ENCODE measurements around the gene RNPEP.
"Not testable (repeated sequence)": the region's sequence is repeated elsewhere in the genome, so short reads cannot be mapped to it uniquely, and the experiment has no call there.

DNA sequence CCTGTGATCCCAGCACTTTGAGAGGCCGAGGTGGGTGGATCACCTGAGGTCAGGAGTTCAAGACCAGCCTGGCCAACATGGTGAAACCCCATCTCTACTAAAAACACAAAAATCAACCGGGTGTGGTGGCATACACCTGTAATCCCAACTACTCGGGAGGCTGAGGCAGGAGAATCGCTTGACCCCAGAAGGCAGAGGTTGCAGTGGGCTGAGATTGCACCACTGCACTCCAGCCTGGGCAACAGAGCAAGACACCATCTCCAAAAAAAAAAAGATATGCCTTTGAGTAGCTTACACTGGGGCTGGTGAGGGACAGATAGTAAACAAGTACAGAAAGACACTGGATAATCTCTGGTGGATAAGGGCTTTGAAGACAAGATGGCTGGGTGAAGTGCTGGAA lies 72.2 kb downstream of the RNPEP start:
- TF ChIP-seq, protein P1, sequence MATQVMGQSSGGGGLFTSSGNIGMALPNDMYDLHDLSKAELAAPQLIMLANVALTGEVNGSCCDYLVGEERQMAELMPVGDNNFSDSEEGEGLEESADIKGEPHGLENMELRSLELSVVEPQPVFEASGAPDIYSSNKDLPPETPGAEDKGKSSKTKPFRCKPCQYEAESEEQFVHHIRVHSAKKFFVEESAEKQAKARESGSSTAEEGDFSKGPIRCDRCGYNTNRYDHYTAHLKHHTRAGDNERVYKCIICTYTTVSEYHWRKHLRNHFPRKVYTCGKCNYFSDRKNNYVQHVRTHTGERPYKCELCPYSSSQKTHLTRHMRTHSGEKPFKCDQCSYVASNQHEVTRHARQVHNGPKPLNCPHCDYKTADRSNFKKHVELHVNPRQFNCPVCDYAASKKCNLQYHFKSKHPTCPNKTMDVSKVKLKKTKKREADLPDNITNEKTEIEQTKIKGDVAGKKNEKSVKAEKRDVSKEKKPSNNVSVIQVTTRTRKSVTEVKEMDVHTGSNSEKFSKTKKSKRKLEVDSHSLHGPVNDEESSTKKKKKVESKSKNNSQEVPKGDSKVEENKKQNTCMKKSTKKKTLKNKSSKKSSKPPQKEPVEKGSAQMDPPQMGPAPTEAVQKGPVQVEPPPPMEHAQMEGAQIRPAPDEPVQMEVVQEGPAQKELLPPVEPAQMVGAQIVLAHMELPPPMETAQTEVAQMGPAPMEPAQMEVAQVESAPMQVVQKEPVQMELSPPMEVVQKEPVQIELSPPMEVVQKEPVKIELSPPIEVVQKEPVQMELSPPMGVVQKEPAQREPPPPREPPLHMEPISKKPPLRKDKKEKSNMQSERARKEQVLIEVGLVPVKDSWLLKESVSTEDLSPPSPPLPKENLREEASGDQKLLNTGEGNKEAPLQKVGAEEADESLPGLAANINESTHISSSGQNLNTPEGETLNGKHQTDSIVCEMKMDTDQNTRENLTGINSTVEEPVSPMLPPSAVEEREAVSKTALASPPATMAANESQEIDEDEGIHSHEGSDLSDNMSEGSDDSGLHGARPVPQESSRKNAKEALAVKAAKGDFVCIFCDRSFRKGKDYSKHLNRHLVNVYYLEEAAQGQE (IDR thresholded peaks at IDR 0.05; ENCODE audit: insufficient replicate concordance, low read depth), result not testable (repeated sequence)
- not testable (repeated sequence) for TF ChIP-seq SPI1 (IDR thresholded peaks at IDR 0.05; ENCODE audit: borderline replicate concordance, low read depth); POLR2AphosphoS5 (IDR thresholded peaks at IDR 0.05; ENCODE audit: low read depth); GABPA (IDR thresholded peaks at IDR 0.05; ENCODE audit: low read depth)
- TF ChIP-seq, protein P2, sequence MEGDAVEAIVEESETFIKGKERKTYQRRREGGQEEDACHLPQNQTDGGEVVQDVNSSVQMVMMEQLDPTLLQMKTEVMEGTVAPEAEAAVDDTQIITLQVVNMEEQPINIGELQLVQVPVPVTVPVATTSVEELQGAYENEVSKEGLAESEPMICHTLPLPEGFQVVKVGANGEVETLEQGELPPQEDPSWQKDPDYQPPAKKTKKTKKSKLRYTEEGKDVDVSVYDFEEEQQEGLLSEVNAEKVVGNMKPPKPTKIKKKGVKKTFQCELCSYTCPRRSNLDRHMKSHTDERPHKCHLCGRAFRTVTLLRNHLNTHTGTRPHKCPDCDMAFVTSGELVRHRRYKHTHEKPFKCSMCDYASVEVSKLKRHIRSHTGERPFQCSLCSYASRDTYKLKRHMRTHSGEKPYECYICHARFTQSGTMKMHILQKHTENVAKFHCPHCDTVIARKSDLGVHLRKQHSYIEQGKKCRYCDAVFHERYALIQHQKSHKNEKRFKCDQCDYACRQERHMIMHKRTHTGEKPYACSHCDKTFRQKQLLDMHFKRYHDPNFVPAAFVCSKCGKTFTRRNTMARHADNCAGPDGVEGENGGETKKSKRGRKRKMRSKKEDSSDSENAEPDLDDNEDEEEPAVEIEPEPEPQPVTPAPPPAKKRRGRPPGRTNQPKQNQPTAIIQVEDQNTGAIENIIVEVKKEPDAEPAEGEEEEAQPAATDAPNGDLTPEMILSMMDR (IDR thresholded peaks at IDR 0.05; ENCODE audit: insufficient read depth, low read length), result not testable (repeated sequence)

Data from HL-60 (cell line).